GM12874 (cell line): ENCODE results near the gene NLN.

Source experiments
- TF ChIP-seq, protein P1 (sequence below): IDR thresholded peaks from 2 replicates; pipeline ENCODE4 v1.5.1; 2011; ENCODE audit warnings: low read depth, mild to moderate bottlenecking, control low read depth, low read length, moderate library complexity; ENCODE audit not compliant: insufficient read depth

NLN gene

GRCh38 chr5:65778126-65778525 lies 56.1 kb downstream of the NLN start:
- TF ChIP-seq, protein P1, sequence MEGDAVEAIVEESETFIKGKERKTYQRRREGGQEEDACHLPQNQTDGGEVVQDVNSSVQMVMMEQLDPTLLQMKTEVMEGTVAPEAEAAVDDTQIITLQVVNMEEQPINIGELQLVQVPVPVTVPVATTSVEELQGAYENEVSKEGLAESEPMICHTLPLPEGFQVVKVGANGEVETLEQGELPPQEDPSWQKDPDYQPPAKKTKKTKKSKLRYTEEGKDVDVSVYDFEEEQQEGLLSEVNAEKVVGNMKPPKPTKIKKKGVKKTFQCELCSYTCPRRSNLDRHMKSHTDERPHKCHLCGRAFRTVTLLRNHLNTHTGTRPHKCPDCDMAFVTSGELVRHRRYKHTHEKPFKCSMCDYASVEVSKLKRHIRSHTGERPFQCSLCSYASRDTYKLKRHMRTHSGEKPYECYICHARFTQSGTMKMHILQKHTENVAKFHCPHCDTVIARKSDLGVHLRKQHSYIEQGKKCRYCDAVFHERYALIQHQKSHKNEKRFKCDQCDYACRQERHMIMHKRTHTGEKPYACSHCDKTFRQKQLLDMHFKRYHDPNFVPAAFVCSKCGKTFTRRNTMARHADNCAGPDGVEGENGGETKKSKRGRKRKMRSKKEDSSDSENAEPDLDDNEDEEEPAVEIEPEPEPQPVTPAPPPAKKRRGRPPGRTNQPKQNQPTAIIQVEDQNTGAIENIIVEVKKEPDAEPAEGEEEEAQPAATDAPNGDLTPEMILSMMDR = no peak

DNA sequence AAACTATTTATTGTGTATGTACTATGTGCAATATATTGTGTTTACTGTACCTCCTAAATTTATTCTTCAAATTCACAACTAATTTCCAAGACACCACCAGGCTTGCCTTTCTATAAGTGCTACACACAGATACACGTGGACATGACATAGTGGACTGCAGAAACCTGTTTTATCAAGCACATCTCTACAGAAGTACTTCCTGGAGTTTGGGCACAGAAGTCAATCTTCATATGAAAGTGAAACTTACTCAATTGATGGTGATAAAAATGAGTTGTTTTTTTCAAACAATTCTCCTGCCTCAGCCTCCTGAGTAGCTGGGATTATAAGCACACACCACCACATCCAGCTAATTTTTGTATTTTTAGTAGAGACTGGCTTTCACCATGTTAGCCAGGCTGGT lies 57.6 kb downstream of the NLN start:
- TF ChIP-seq, protein P1 = no peak

DNA sequence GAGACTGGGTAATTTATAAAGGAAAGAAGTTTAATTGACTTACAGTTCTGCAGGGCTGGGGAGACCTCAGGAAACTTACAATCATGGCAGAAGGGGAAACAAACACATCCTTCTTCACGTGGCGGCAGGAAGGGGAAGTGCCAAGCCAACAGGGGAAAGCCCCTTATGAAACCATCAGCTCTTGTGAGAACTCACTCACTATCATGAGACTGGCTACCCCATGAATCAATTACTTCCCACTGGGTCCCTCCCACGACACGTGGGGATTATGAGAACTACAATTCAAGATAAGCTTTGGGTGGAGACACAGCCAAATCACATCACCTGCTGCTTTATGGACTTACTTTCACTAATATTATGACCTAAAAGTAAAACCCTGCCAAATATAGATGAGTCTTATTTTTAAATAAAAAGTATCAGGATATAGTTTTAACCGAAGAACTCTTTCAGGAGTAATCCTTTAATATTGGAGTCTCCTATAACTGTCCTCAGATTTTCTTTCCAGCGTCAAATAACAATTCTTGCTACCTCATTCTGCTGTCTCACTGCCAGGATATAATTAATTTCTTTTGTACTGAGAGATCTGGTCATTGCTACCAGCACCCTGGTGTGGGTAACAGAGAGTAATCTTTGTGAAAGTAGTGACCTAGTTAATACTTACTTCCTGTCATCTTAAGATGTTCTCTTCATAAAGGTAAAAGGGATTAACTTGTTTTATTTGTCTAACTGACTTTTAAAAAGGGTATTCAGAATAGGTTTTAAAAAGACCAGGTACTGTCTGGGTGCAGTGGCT lies 68.6 kb downstream of the NLN start:
- TF ChIP-seq, protein P1 = no peak

- TF ChIP-seq, protein P1 = no peak
These were observed 70.0 kb downstream of the NLN start for GRCh38 chr5:65791712-65792673.

DNA sequence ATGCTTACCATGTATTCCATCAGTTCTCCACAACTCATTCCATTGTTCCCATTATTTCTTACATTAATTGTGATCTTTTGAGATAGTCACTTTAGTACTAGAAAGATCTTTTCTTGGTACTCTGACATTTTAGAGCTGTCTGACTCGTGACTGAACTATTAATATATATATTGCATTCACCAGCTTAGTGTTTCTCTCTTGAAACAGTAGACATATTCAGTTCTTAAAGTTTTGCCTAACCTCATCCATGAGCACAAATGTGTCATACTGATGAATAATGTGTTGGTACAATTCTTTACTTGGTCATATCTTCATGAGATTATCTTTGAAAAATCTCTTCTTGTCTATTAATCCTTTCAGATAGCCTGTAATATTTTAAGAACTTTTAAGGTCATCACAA lies 74.3 kb downstream of the NLN start:
- TF ChIP-seq, protein P1 = no peak

GRCh38 chr5:65796751-65797316 lies 74.8 kb downstream of the NLN start:
- TF ChIP-seq, protein P1 = no peak

- TF ChIP-seq, protein P1 = no peak
These were observed 75.5 kb downstream of the NLN start for GRCh38 chr5:65797481-65797880.
